ENCODE measurements around the gene REX1BD.
"Not testable (repeated sequence)": the region's sequence is repeated elsewhere in the genome, so short reads cannot be mapped to it uniquely, and the experiment has no call there.

The REX1BD gene

DNA sequence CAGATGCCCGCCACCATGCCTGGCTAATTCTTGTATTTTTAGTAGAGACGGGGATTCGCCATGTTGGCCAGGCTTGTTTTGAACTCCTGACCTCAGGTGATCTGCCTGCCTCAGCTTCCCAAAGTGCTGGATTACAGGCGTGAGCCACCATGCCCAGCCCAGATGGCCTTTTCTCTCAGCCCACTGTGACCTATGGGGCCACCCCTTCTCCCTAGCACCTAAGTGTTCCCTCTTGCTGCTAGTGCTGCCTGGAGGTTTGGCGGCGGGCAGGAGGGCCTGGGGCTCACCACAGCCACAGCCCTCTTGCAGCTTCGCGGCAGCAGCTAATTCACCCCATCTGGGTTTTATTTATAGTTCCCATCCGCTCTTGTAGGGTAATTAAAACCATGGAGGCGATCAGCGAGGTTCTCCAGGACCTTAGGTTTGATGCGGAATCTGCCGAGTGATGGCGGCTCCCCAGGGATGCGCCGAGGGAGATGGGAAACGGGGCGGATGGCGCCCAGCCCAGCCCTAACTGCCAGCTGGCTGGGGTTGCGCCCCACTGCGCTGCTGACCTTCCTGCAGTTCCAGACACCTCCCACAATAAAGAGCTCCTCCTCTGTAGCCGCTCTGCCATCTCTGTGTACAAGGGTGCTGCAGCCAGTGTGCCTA, 3.3 kb downstream of the REX1BD start:
- H3K4me3 Mint-ChIP-seq = peak overlapping the region; percentile 45
- H3K36me3 Mint-ChIP-seq (ENCODE audit: low read depth) = peaks cover 30% of the 10 kb centered on the region
- no peak for DNase-seq
- no peaks in the 10 kb centered on the region for H3K27me3 Mint-ChIP-seq
- H3K4me1 Mint-ChIP-seq (ENCODE audit: low read depth) = peaks cover 40% of the 10 kb centered on the region
- no peaks in the 10 kb centered on the region for H3K9me3 Mint-ChIP-seq
- H3K27ac Mint-ChIP-seq = peak overlapping the region; percentile 28

DNA sequence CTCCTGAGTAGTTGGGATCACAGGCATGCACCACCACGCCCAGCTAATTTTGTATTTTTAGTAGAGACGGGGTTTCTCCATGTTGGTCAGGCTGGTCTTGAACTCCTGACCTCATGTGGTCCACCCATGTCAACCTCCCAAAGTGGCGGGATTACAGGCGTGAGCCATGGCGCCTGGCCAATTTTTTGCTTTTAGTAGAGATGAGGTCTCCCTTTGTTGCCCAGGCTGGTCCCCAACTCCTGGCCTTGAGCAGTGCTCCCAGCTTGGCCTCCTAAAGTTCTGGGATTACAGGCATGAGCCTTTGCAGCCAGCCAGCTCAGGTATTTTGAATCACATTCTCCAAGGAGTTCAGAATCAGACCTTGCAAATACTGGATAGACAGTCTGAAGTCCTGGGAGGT, 4.1 kb downstream of the REX1BD start:
- Mint-ChIP-seq H3K36me3 (ENCODE audit: low read depth) (peaks cover 30% of the 10 kb centered on the region), H3K4me1 (ENCODE audit: low read depth) (peaks cover 37% of the 10 kb centered on the region)
- not testable (repeated sequence) for H3K27ac Mint-ChIP-seq, H3K9me3 Mint-ChIP-seq, DNase-seq, H3K27me3 Mint-ChIP-seq, H3K4me3 Mint-ChIP-seq

DNA sequence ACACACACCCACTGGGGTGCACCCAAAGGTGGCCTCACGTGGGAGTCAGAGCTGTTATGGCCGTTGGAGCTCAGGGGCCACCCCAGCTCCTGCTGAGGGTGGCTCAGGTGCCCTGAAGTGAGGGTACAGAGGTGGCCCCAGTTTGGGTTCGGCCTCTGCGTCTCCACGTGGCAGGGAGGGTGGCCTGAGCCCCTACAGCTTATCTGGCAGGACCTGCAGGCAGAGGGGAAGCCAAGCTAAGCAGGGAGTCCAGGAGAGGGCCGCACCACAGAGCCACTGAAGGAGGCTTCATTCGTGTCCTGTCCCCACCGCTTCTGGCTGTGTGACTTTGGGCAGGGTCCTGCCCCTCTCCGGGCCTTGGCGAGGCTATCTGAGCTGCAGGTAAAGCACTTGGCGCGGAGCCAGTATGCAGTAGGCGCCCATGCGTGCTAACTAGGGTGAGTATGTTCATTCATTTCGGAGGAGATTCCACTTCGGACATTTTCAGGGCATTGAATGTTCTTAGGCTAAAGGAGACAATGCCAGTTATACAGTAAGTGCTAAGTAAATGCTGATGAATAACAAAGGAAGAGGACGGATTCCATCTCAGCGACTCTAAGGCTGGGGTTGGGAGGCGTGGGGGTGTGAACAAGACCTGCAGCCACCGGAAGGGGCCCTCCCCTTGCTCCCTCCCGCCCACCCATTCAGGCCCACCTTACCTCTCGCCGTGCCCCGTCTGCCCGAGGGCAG, 4.9 kb downstream of the REX1BD start:
- DNase-seq = no peak
- Mint-ChIP-seq H3K36me3 (ENCODE audit: low read depth) (peaks cover 30% of the 10 kb centered on the region), H3K4me1 (ENCODE audit: low read depth) (peaks cover 30% of the 10 kb centered on the region), H3K4me3 (peak overlapping the region; percentile 58), H3K9me3 (no peaks in the 10 kb centered on the region), H3K27ac (peak overlapping the region; percentile 67), H3K27me3 (no peaks in the 10 kb centered on the region)

DNA sequence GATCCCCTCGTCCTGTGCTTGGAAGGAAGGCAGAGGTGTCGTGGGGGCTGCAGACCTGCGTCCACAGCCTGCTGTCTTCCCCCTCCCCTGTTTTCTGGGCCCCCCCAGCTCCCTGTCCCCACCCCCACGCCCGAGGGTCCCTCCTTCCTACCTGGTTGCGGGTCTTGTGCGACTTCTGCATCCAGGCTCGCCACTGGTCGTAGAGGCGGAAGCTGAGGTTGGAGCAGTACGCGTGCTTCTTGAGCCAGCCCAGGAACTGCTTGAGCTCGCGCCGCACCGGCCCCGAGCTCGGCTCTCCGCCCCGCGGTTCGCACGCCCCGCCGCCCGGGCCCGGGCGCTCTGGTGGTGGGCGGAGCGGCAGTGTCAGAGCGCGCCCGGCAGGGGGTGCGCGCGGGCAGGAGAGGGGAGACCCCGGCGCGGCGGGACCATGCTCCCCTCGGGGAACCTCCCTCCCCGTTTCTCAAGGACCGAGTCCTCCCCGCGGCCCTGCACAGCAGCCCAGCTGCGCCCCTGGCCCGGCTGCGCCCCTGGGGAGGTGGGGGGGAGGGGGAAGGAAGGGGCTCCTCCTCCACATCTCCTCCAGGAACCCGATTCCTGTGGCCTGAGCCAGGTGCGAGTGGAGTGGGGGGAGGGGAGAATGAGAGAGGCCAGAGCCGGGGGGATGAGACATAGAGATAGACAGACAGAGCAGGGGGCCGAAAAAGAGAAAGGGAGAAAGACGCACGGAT, 5.7 kb downstream of the REX1BD start:
- peak; percentile 87 for DNase-seq
- Mint-ChIP-seq H3K9me3 (no peaks in the 10 kb centered on the region), H3K27ac (peak overlapping the region; percentile 68), H3K36me3 (ENCODE audit: low read depth) (peaks cover 28% of the 10 kb centered on the region), H3K4me1 (ENCODE audit: low read depth) (peaks cover 30% of the 10 kb centered on the region), H3K4me3 (peak overlapping the region; percentile 62), H3K27me3 (peaks cover under 1% of the 10 kb centered on the region)

DNA sequence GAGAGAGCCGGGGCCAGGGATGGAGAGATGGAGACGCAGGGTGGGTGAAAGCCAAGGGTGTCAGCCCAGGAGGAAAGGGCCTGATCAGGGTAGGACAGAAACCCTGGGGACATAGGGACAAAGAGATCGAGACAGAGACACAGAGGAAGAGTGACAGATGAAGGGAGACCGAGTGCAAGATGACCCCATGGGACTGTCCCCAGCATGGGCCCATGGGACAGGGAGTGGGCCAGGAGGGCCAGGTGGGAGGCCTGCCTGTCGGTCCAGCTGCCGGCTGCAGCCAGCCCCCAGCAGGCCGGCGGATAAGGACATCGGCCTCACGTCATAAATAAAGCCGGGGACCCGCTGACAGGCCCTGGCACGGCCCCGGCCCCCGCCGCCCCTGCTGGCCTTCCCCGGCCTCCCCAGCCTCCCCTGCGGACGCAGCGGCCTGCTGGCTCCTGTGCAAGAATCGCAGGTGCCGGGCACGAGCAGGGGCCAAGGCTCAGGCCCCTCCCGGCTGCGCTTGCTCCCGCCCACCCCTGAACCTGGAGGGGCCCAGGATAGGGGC, 6.3 kb downstream of the REX1BD start:
- Mint-ChIP-seq H3K27ac (peak overlapping the region; percentile 68), H3K36me3 (ENCODE audit: low read depth) (peaks cover 24% of the 10 kb centered on the region), H3K4me3 (peak overlapping the region; percentile 62), H3K27me3 (peaks cover 6% of the 10 kb centered on the region), H3K9me3 (no peaks in the 10 kb centered on the region), H3K4me1 (ENCODE audit: low read depth) (peaks cover 26% of the 10 kb centered on the region)
- no peak for DNase-seq

DNA sequence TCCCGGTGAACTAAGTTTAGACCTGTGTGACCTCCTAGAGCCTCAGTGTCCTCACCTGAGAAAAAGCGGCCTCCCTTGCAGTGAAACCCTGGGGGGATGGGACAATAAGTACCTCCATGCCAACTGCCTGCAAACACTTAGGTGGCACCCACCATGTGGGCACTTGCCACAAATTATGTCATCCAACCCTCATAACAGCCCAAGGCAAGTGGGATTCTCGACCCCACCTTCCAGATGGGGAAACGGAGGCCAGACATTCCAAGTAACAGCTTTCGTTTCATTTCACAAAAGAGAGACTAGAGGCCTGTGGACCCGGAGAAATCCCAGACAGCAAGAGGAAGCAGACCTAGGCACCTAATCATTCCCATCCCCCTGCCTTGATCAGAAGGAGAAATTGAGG, 6.9 kb downstream of the REX1BD start:
- H3K9me3 Mint-ChIP-seq = no peaks in the 10 kb centered on the region
- H3K4me3 Mint-ChIP-seq = peak overlapping the region; percentile 10
- H3K36me3 Mint-ChIP-seq (ENCODE audit: low read depth) = peaks cover 21% of the 10 kb centered on the region
- peaks cover 23% of the 10 kb centered on the region for H3K4me1 Mint-ChIP-seq (ENCODE audit: low read depth)
- no peak for DNase-seq
- peaks cover 8% of the 10 kb centered on the region for H3K27me3 Mint-ChIP-seq
- H3K27ac Mint-ChIP-seq = no peak overlapping the region

DNA sequence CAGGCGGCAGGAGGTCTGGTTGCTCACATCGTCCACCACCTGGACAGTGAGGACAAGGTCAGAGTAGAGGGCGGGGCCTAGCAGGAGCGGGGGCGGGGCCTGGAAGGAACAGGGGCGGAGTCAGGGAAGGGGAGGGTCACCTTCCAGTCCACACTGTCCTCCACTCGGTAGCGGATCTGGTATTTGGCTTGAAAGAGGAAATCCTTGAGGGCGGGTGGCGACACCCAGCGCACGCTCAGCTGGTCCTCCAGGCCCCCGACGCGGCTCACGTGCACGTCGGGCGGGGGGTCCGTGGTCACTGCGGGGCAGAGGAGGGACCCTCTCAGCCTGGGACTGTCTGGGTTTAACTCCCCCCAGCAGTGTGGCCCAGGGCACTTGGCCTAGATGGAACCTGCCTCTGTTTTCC, 8.2 kb downstream of the REX1BD start:
- no peak overlapping the region for H3K27ac Mint-ChIP-seq
- H3K27me3 Mint-ChIP-seq = peaks cover 17% of the 10 kb centered on the region
- peaks cover 10% of the 10 kb centered on the region for H3K36me3 Mint-ChIP-seq (ENCODE audit: low read depth)
- no peak overlapping the region for H3K4me3 Mint-ChIP-seq
- no peaks in the 10 kb centered on the region for H3K9me3 Mint-ChIP-seq
- peak; percentile 40 for DNase-seq
- peaks cover 16% of the 10 kb centered on the region for H3K4me1 Mint-ChIP-seq (ENCODE audit: low read depth)

DNA sequence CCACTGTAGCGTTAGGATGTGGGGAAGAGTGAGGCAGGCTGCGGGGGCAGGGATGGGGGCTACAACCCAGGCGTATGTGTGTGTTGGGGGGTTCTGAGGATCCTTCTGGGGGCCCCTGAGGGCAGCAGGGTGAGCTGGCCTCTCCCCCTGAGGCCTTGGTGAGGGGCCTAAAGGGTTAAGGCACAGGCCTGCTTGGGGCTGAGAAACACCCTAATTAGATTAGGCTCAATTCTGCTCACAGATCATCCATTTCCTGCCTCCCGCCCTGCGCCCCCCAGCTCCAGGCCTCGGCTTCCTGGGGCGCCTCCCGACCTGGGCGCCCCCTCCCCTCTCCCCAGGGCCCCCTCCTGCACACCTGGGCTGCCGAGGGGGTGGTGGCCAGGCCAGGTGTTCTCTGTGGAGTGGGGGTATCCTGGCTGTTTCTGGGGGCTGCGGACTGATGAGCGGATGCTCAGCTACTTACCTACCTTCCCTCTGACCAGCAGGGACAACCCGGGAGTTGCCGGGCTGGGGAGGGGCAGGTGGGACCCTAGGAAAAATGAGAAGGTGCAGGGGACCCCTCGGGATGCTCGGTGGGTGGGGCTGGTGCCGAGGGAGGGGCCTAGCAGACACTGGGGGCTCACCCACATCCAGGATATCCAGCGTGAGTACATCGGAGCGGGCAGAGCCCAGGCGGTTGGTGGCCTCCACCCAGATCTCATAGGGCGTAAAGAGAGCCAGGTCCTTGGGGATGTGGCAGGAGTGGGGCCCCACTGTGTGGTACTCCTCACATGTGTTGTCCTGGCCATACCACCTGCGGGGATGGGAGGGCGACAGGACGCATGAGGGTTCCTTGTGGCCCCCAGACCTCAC, 9.4 kb downstream of the REX1BD start:
- H3K4me1 Mint-ChIP-seq (ENCODE audit: low read depth) = peaks cover 14% of the 10 kb centered on the region
- no peak for DNase-seq
- H3K27me3 Mint-ChIP-seq = peaks cover 28% of the 10 kb centered on the region
- H3K9me3 Mint-ChIP-seq = no peaks in the 10 kb centered on the region
- H3K36me3 Mint-ChIP-seq (ENCODE audit: low read depth) = peaks cover under 1% of the 10 kb centered on the region
- no peak overlapping the region for H3K4me3 Mint-ChIP-seq
- H3K27ac Mint-ChIP-seq = no peak overlapping the region

DNA sequence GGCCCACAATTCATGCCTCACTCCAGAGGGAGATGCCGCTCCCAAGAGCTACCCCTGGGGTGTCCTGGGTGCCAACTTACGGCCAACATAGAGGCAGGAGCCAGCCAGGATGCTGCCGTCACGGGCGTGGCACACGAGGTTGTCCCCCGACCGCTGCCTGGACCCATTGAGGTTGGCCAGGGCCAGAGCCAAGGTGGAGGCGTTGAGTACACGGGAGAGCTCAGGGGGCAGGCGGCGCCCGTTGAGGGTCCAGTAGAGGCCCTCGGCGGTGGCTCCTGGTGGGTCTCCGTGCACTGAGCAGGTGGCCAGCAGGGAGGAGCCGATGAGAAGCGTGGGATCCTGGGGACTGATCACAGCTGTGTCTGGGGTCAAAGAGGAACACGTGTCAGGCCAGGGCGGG, 10.9 kb downstream of the REX1BD start:
- Mint-ChIP-seq H3K9me3 (no peaks in the 10 kb centered on the region), H3K27ac (no peak overlapping the region), H3K36me3 (ENCODE audit: low read depth) (no peaks in the 10 kb centered on the region), H3K4me1 (ENCODE audit: low read depth) (peaks cover 9% of the 10 kb centered on the region), H3K27me3 (peaks cover 38% of the 10 kb centered on the region), H3K4me3 (no peak overlapping the region)
- no peak for DNase-seq

DNA sequence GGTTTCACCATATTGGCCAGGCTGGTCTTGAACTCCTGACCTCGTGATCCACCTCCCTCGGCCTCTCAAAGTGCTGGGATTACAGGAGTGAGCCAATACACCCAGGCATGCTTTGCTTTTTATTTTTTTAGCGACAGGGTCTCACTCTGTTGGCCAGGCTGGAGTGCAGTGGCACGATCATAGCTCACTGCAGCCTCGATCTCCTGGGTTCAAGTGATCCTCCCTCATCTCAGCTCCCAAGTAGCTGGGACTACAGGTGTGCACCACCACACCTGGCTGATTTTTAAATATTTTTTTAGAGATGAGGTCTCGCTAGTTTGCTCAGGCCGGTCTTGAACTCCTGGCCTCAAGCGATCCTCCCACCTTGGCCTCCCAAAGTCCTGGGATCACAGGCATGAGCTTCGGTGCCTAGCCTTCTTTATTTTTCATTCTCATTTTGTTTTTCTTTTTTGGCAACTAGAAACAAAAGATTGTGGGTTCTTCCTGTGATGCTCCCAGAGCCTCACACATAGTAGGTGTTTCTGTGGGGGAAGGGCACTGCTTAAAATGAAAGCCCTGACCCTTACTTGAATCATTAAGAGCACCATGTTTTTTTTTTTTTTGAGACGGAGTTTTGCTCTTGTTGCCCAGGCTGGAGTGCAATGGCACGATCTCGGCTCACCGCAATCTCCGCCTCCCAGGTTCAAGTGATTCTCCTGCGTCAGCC, 12.2 kb downstream of the REX1BD start:
- not testable (repeated sequence) for H3K36me3 Mint-ChIP-seq (ENCODE audit: low read depth); H3K9me3 Mint-ChIP-seq; DNase-seq; H3K4me1 Mint-ChIP-seq (ENCODE audit: low read depth); H3K27ac Mint-ChIP-seq; H3K4me3 Mint-ChIP-seq
- peaks cover 51% of the 10 kb centered on the region for H3K27me3 Mint-ChIP-seq

DNA sequence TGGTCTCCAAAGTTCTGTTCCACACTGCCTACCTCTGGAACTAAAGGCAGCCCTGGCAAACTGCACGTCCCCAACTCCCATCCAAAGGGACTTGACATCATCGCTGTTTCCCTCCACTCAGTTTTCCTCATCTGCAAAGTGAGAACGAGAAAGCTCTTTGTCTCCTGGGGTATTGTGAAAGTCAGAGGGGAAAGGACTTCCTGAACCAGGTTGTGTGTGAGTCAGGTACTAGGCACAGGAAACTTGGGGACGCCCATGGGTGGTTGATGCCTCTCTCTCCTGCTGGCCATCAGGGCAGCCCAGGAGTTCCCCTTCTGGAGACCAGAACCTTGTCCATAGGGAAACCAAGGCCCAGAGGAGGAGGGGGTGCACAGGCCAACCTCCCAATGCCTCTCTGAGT, 13.3 kb downstream of the REX1BD start:
- Mint-ChIP-seq H3K27ac (no peak overlapping the region), H3K4me1 (ENCODE audit: low read depth) (peaks cover 4% of the 10 kb centered on the region), H3K4me3 (no peak overlapping the region), H3K9me3 (no peaks in the 10 kb centered on the region), H3K36me3 (ENCODE audit: low read depth) (no peaks in the 10 kb centered on the region), H3K27me3 (peaks cover 52% of the 10 kb centered on the region)
- no peak for DNase-seq

DNA sequence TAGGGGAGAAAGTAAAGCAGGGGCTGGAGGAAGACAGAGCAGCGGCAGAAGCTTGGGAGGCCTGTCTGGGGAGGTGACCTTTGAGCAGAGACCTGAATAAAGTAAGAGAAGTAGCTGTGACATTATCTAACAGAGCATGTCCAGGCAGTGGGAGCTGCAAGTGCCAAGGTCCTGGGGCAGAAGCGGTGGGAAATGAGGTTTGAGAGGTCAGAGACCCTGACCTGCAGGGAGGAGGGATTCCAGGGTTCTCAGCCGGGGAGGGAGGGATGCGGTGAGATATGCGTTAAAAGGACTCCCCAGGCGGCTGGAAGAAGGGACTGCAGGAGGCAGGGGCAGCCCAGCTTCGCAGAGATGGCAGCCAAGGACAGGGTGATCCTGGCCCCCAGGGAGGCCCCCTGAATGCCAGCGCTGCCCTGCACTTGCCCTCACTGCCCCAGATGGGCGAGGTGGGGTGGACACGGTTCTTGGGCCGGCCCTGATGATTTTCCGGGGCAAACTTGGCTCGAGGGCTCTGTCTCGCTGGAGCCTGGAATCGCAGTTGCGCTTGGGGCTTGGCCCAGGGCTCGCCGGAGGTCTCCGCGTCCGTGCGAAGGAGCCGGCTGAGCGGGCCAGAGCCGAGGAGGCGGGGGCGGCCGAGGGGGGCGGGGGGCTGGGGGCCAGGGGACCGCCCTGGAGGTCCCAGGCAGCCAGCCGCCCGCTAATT, 14.8 kb downstream of the REX1BD start:
- no peaks in the 10 kb centered on the region for H3K36me3 Mint-ChIP-seq (ENCODE audit: low read depth)
- H3K27ac Mint-ChIP-seq = no peak overlapping the region
- H3K9me3 Mint-ChIP-seq = no peaks in the 10 kb centered on the region
- H3K4me1 Mint-ChIP-seq (ENCODE audit: low read depth) = peaks cover 10% of the 10 kb centered on the region
- peaks cover 67% of the 10 kb centered on the region for H3K27me3 Mint-ChIP-seq
- no peak overlapping the region for H3K4me3 Mint-ChIP-seq
- no peak for DNase-seq

Measured in activated T-cell treated with anti-CD3 and anti-CD28 coated beads, Interleukin-2, amount 50 U/mL, for 24 hours (primary cell).